Endothelial cell of umbilical vein (primary cell): Measurements from ENCODE around the gene DYNLL2. TPM values are rescaled to one million over a fixed set of nuclear protein-coding genes. Genes with fewer than 3 reads are reported as not detected.

Experiments
- BruUV-seq: library from RNA; stranded (reverse); fragments of 400-500 nt; replicated peaks from 2 replicates; lab custom pipeline; 2021; lab: Mats Ljungman, UMichigan
- CTCF ChIA-PET: fragments of 300-600, 350-600 bp; sonication (Branson Sonifier 250); formaldehyde crosslinking; loops from one replicate; lab custom pipeline; 2021; ENCODE audit warnings: antibody characterized with exemption, inconsistent platforms; lab: Charles Lee
- POLR2A ChIA-PET: fragments of 300-600, 350-600 bp; sonication (Branson Sonifier 250); formaldehyde crosslinking; loops from one replicate; lab custom pipeline; 2021; ENCODE audit warnings: antibody characterized with exemption, inconsistent platforms; lab: Charles Lee
- DNase-seq: peaks from one replicate; pipeline ENCODE4 v3.0.0-alpha.2; 2011; ENCODE audit warnings: low read depth, low spot score
- FAIRE-seq: peaks from 2 replicates; lab custom pipeline; 2011; peaks lifted over from hg19 to GRCh38; lab: Jason Lieb, UNC
- H2AFZ ChIP-seq: 2 replicates; pipeline ENCODE4 v1.6.0; 2012; ENCODE audit warnings: low read depth, low read length, control low read depth, inconsistent platforms
- H3K27ac ChIP-seq: 2 replicates; pipeline ENCODE4 v1.5.1; 2011; ENCODE audit warnings: low read depth, mild to moderate bottlenecking, control low read depth, low read length, moderate library complexity; ENCODE audit not compliant: insufficient read depth
- H3K27me3 ChIP-seq, 2 experiments: 2 replicates each; pipeline versions ENCODE4 v1.6.0 to v1.6.1; 2011; ENCODE audit warnings: low read length in 2 of 2, mixed read lengths in 1 of 2; ENCODE audit not compliant: control insufficient read depth in 2 of 2, insufficient read depth in 2 of 2
- H3K36me3 ChIP-seq, 2 experiments: 2 replicates in 1 of 2; 3 replicates in 1 of 2; pipeline ENCODE4 v1.5.1; 2011; ENCODE audit warnings: low read length in 2 of 2, mild to moderate bottlenecking in 1 of 2, moderate library complexity in 1 of 2; ENCODE audit not compliant: control insufficient read depth in 2 of 2, insufficient read depth in 2 of 2; ENCODE audit errors: extremely low read depth in 1 of 2
- H3K4me1 ChIP-seq: 3 replicates; pipeline ENCODE4 v1.5.1; 2011; ENCODE audit warnings: mild to moderate bottlenecking, low read length; ENCODE audit not compliant: control insufficient read depth, insufficient read depth; ENCODE audit errors: extremely low read depth
- H3K4me2 ChIP-seq: 2 replicates; pipeline ENCODE4 v1.6.1; 2011; ENCODE audit warnings: low read length, control low read depth, mixed read lengths; ENCODE audit not compliant: insufficient read depth
- H3K4me3 ChIP-seq, 3 experiments: fragments of 200-600 bp in 1 of 3; sonication (generic), shearing (Covaris generic) in 1 of 3; replicated peaks in 1 of 3; 2 replicates each; pipeline ENCODE4 v1.5.1; 2011 to 2016; ENCODE audit warnings: control low read depth in 3 of 3, low read length in 3 of 3, mild to moderate bottlenecking in 2 of 3, inconsistent platforms in 1 of 3, low read depth in 1 of 3, moderate library complexity in 1 of 3; ENCODE audit not compliant: insufficient read depth in 1 of 3
- H3K79me2 ChIP-seq: 2 replicates; pipeline ENCODE4 v1.6.0; 2012; ENCODE audit warnings: low read length, inconsistent platforms; ENCODE audit not compliant: control insufficient read depth, insufficient read depth
- H3K9ac ChIP-seq: replicated peaks from 2 replicates; pipeline ENCODE3; 2011; ENCODE audit warnings: low read length, control low read depth; ENCODE audit not compliant: insufficient read depth; ENCODE audit errors: extremely low read depth
- H3K9me1 ChIP-seq: replicated peaks from 3 replicates; pipeline ENCODE4 v1.6.0; 2011; ENCODE audit warnings: mild to moderate bottlenecking, low read length; ENCODE audit not compliant: control insufficient read depth, insufficient read depth; ENCODE audit errors: extremely low read depth
- H3K9me3 ChIP-seq: replicated peaks from 2 replicates; pipeline ENCODE4 v1.5.1; 2012; ENCODE audit warnings: low read length, inconsistent platforms; ENCODE audit not compliant: control insufficient read depth, insufficient read depth
- H4K20me1 ChIP-seq: replicated peaks from 2 replicates; pipeline ENCODE3; 2011; ENCODE audit warnings: mild to moderate bottlenecking, low read length; ENCODE audit not compliant: control insufficient read depth, insufficient read depth; ENCODE audit errors: extremely low read depth
- FOS ChIP-seq: IDR thresholded peaks from 2 replicates; pipeline ENCODE4 v1.6.1; 2011; ENCODE audit warnings: mild to moderate bottlenecking, low read length, moderate library complexity, borderline replicate concordance; ENCODE audit not compliant: insufficient read depth
- JUN ChIP-seq: IDR thresholded peaks from 2 replicates; pipeline ENCODE4 v1.6.1; 2011; ENCODE audit warnings: borderline replicate concordance, low read depth; ENCODE audit not compliant: insufficient read length, insufficient read depth
- MYC ChIP-seq: IDR thresholded peaks from one replicate; pipeline ENCODE4 v1.6.1; 2011; ENCODE audit warnings: mild to moderate bottlenecking, low read depth, low read length
- dilution Hi-C: fragments of 300-500 bp; cut with MboI; formaldehyde crosslinking; loops from one replicate; pipeline ENCODE4 v1.15.0; 2019; ENCODE audit warnings: low sequenced_read_pairs; ENCODE audit not compliant: extremely low pct_ligation_motif_present
- intact Hi-C: fragments of 100-400 bp; cut with micrococcal nuclease; formaldehyde crosslinking; loops from one replicate; pipeline ENCODE4 v1.10.0; 2022
- polyA plus RNA-seq, 4 experiments: library from polyadenylated mRNA; depleted of rRNA in 3 of 4; stranded (reverse) in 3 of 4; unstranded in 1 of 4; fragments of >200 nt; gene quantifications; 2 replicates each; pipeline versions ENCODE4 v1.2.1 to v1.2.3, GENCODE V29; 2011 to 2012; ENCODE audit warnings: missing spikeins in 1 of 4
- total RNA-seq: library from RNA; stranded (reverse); gene quantifications from 2 replicates; pipeline ENCODE4 v1.2.3, GENCODE V29; 2021
- TF ChIP-seq, protein P1 (sequence below): IDR thresholded peaks from 2 replicates; pipeline ENCODE4 v1.6.1; 2011; ENCODE audit not compliant: insufficient read depth, insufficient read length
- TF ChIP-seq, protein P2 (sequence below), 2 donors: IDR thresholded peaks; 1 replicate in 1 of 2; 2 replicates in 1 of 2; pipeline ENCODE4 v1.5.1; 2011; ENCODE audit warnings: low read length in 2 of 2, mild to moderate bottlenecking in 2 of 2, moderate library complexity in 2 of 2, control low read depth in 1 of 2, inconsistent platforms in 1 of 2, low read depth in 1 of 2; ENCODE audit not compliant: insufficient read depth in 1 of 2; ENCODE audit errors: extremely low read depth in 1 of 2

Gene DYNLL2
- total and polyA plus RNA-seq, 2 donors (not counting 3 experiments of a cell fraction or from before 2014, with no cell fraction given), result 7.4 to 19.0 TPM

DNA sequence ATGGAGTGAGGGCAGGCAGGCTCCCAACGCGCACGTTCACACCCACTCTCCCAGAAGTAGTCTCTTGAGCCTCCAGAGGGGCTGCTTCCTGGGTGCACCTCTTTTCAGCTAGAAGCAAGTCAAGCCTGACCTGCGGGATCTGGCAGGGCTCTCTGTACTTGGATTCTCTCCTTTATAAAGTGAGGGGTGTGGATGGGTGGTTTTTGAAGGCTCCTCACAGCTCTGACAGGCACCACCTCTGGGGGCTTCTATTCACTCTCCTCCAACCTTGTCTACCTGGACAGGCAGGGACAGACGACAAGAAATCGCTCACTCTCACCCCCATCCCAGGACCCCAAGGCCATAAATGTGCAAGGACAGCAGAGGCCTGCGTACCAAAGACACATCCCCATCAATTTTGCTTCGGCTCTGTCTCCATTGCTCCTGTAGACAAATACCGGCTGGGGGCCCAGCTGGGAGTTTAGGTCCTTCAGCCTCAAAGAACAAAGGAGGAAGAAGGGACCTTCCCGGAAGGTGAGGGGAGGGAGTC is 814 bp upstream of the DYNLL2 start:
- Histone ChIP-seq H3K36me3 (peaks cover 0 to 5% of the 10 kb centered on the region in 2 experiments), H3K79me2 (peaks cover 37% of the 10 kb centered on the region), H4K20me1 (peaks cover 4% of the 10 kb centered on the region), H2AFZ (peak overlapping the region; percentile 97), H3K4me2 (peak overlapping the region; percentile 31), H3K9me1 (no peaks in the 10 kb centered on the region), H3K27ac (peak overlapping the region; percentile 37), H3K9ac (peak overlapping the region; percentile 38), H3K4me3 (no peak overlapping the region), H3K4me1 (peaks cover 12% of the 10 kb centered on the region), H3K27me3 (peaks cover 15 to 20% of the 10 kb centered on the region in 2 experiments), H3K9me3 (no peaks in the 10 kb centered on the region)
- dilution Hi-C loops (no loop called here), intact Hi-C loops (loop anchor here (2.0 to 5.0 kb wide), 2 partner anchors 215 to 232 kb away; partner anchors contain the start of gene MRPS23)
- no peak for TF ChIP-seq JUN
- TF ChIP-seq MYC, result no peak
- TF ChIP-seq, protein P1, sequence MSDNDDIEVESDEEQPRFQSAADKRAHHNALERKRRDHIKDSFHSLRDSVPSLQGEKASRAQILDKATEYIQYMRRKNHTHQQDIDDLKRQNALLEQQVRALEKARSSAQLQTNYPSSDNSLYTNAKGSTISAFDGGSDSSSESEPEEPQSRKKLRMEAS, result no peak
- TF ChIP-seq, protein P2, sequence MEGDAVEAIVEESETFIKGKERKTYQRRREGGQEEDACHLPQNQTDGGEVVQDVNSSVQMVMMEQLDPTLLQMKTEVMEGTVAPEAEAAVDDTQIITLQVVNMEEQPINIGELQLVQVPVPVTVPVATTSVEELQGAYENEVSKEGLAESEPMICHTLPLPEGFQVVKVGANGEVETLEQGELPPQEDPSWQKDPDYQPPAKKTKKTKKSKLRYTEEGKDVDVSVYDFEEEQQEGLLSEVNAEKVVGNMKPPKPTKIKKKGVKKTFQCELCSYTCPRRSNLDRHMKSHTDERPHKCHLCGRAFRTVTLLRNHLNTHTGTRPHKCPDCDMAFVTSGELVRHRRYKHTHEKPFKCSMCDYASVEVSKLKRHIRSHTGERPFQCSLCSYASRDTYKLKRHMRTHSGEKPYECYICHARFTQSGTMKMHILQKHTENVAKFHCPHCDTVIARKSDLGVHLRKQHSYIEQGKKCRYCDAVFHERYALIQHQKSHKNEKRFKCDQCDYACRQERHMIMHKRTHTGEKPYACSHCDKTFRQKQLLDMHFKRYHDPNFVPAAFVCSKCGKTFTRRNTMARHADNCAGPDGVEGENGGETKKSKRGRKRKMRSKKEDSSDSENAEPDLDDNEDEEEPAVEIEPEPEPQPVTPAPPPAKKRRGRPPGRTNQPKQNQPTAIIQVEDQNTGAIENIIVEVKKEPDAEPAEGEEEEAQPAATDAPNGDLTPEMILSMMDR (IDR thresholded peaks at IDR 0.05; ENCODE audit: extremely low read depth in 1 of 2, insufficient read depth in 1 of 2, low read depth in 1 of 2, low read length in 2 of 2), result no peak
- TF ChIP-seq FOS, result no peak
- no TSS peak for BruUV-seq
- CTCF ChIA-PET, result interaction anchor here (1.0 to 3.0 kb wide), 4 partner anchors 18 to 83 kb away, joined by 3 to 12 read pairs (median 6); partner anchors contain the start of gene SRSF1
- POLR2A ChIA-PET, result interaction anchor here (0.6 to 2.5 kb wide), 13 partner anchors 14 to 1064 kb away, joined by 3 to 19 read pairs (median 4); partner anchors contain the start of genes MRPS23 and SRSF1
- DNase-seq, result no peak
- no peak for FAIRE-seq
